ENCODE results near the gene CSF2RB.

The CSF2RB gene

DNA sequence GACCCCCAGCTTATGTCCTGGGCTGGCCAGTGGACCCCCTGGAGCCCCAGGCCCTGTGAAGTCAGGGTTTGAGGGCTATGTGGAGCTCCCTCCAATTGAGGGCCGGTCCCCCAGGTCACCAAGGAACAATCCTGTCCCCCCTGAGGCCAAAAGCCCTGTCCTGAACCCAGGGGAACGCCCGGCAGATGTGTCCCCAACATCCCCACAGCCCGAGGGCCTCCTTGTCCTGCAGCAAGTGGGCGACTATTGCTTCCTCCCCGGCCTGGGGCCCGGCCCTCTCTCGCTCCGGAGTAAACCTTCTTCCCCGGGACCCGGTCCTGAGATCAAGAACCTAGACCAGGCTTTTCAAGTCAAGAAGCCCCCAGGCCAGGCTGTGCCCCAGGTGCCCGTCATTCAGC is 24.6 kb downstream of the CSF2RB start:
- DNase-seq, result no peak

DNA sequence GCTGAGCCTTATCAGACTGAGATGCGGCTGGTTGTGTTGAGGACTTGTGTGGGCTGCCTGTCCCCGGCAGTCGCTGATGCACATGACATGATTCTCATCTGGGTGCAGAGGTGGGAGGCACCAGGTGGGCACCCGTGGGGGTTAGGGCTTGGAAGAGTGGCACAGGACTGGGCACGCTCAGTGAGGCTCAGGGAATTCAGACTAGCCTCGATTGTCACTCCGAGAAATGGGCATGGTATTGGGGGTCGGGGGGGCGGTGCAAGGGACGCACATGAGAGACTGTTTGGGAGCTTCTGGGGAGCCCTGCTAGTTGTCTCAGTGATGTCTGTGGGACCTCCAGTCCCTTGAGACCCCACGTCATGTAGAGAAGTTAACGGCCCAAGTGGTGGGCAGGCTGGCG is 25.5 kb downstream of the CSF2RB start:
- DNase-seq, result no peak

DNA sequence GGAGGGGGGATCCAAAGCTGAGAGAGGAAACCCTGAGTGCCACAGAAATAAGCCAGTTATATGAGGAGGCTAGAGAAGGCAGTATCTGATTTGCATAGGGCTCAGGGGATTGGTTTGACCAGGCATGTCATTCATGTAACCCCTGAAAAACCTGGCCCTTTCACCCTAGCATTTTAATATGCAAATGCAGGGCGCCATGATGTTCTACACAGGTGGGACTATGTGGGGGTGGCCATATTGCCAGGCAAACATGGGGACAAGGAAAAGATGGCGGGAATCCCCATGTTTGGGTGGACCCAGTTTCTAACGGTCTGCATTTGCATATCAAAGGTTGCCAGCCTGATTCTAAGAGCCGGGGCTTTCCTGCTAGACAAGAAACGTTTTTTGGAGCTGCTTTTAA is 27.2 kb downstream of the CSF2RB start:
- DNase-seq, result no peak

DNA sequence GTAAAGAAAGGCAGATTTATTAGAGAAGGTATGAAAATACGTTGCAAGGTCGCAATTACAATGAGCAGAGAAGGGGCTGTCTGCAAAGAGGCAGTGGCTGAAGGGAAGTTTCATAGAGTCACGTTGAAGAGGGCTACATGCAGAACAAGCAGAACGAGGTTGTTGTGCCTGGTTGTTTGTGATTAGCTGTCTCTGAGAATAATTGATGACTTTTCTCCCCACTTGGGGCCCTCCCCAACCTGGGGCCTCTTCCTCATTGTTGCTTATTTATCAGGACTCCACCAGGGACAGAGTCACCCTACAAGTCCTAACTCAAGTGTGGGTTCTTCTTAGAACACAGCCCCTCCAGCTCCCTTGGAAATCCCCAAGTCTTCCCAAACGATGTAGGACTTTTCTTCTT is 29.1 kb downstream of the CSF2RB start:
- no peak for DNase-seq

DNA sequence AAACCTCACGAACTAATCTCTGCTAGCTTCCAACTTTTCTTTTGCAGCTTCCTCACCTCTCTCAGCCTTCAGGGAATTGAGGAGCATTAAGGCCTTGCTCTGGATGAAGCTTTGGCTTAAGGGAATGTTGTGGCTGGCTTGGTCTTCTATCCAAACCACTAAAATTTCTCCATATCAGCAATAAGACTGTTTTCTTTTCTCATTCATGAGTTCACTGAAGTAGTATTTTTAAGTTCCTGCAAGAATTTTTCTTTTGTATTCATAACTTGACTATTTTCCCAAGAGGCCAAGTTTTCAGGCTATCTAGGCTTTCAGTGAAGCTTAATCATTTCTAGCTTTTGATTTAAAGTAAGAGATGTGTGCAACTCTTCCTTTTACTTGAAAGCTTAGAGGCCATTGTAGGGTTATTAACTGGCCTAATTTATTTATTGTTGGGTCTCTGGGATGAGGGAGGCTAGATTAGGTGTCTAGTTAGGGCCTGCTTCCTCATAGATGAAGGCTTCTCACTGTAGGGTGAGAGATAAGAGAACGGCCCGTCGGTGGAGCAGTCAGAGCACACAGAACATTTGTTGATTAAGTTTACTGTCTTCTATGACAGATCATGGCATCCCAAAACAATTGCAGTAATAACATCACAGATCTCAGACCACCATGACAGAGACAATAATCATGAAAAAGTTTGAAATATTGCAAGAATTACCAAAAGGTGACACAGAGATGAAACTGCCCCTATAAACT is 33.2 kb downstream of the CSF2RB start:
- DNase-seq, result no peak

DNA sequence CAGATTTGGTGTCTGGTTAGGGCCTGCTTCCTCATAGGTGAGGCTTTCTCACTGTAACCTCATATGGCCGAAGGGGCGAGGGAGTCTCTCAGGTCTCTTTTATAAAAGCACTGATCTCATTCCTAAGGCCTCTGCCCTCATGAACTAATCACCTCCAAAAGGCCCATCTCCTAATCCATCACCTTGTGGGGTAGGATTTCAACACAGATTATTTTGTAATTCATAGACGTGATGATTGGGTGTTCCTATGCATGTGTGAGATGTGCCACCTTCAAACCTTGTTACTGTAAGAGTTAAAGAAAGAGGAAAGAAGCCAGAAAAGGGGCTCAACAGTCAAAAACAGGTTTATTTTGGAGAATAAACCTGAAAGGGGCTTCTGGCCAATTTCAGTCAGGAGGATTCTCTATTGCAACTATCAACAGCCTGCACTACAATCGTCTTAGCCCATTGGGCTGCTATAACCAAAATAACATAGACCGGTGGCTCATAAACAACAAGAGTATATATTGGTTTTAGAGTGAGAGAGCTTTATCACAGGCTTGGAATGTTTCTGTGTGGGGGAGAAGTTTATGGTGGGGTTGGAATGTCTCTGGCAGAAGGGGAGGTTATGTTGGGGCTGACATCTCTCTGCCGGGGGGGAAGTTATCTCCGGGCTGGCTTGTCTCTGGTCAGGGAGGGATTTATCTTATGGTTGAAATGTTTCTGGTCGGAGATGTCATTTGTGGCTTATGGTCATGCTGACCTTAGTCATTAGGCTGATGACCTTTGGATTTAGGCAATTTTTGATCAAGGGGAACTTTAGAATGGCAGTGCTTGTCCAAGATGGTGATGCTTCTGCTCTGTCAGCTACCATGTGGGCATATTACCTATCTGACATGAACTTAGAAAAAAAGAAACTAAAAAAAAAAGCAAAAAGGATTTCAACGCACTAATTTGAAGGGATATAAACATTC is 35.1 kb downstream of the CSF2RB start:
- DNase-seq, result peak; percentile 75

DNA sequence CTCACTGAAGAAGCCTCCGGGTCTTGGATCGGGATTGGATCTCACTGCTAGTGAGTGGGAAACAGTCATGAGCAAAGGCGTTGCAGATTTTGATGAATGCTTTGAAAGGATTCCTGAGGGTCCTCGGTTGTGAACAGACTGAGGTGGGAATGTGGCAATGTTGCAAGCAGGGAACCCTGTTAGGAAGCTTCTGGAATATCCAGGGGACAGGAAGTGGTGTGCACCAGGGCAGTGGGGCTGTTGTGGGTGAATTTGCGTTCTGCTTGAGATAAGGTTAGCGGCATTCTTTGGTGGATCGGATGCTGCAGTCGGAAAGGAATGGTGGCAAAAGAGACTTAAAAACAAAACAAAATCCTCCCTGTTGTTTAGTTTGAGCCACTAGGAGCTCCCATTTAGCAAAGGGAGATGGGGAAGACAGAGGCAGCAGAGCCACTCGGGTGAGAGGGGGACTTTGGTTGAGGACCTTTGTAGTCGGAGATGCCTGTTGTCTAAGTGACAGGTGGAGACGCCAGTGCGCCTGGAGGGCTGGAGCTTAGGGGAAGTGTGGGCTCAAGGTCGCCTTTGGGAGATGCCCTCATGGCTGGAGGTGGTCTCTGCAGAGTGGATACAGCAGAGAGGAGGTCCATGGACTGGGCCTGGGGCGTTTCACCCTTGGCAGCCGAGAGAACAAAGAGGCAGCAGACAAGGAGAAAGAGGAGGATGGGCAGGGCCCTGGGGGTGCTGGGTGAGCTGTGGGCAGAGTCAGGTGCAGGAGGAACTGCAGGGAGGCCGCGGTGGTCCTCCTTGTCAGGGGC is 37.6 kb downstream of the CSF2RB start:
- no peak for DNase-seq

DNA sequence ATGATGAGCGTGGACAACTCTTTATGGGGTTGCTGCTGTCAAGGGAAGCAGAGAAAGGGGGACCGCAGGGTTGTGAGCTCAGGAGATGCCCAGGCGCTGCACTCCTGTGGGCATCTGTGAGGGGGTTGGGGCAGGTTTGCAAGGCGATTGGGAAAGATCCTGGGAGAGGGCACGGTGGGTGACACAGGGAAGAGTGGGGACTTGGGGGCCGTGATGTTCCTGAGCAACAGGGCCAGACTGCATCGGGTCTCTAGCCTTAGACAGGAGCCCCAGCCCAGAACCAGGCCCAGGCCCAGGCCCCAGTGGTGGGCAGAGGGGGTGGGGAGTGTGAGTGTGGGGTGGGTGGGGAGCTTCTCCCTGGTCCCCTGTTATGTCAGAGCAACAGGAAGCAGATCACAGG is 38.3 kb downstream of the CSF2RB start:
- DNase-seq, result no peak

DNA sequence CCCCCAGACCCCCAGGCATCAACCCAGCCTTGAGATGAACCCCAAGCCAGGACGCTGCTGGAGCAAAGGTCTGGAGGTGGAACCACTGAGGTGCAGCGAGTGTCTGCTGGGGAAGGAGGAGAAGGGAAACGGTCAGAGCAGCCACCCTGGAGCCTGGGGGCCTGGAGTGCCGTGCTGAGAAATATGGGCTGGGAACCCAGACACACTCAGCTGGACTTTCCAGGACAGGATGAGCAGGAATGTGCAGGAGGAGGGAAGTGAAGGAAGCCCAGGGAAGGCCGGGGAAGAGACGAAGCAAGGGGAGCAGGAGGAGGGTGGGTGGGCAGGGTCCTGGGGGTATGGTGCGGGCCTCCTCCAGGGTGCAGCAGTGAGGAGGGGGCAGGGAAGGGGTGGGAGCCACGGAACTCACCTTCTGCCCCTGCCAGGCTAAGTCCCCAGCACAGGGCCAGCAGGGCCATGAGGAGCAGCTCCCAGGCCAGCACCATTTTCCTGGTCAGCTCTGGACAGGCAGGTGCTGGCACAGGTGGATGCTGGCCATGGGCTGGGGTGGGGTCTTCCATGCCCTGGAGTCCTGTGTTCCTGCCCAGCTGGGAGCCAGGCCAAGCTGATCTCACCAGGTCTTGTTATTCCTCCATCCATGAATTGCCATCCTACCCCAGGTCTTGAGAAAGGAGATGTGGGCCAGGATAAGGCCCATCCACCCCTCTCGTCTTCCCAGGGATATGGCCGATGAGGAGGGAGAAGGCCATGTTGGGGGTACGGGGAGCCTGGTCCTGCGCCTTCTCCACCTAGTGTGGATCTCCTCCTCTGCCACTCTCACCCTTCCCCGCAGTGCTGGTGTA is 40.0 kb downstream of the CSF2RB start:
- DNase-seq, result no peak

DNA sequence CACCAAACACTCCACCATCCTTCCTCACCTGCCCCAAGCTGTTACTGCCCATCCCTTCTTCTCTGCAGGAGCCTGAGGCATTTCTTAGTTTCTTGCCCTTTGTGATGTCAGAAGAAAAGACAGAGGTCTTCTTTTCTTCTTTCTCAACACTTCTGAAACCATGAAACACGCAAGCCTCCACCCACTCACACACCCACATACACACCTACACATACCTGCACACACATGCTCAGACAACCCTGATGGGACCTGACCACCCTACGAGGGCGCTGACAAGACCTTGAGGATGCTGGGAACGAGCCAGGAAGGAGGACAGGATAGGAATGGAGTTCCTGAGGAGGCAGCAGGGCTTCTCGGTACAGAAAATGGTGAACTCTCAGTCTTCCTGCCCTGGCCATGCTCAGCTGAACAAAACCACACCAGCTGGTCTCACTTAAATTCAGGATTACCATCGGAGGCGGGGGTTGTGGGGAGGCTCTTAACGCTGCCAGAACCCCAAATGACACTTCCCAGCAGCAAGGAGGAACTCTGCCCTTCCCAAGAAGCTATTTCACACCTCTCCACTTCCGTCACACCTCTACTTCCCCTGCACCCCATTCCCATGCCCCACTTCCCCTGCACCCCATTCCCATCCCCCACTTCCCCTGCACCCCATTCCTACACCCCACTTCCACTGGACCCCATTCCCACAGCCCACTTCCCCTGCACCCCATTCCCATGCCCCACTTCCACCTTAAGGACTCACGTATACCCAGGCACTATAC is 41.0 kb downstream of the CSF2RB start:
- no peak for DNase-seq

DNA sequence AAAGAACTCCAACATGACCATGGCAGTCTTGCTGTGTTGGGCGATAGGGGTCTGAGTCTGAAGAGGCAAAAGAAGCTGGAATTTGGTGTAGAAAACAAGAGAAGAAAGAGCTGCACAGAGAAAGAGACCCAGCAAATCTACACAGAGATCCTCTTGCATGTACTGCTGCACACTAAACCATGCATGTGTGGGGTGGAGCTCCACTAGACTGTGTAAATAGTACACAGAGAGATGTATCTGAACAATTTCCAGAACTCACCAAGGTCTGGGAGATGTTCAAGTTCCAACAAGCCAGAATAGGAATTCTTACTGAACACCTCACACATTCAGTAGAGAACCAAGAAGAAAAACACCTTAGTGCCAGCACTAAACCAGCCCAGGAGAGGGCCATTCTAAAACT is 42.3 kb downstream of the CSF2RB start:
- no peak for DNase-seq

DNA sequence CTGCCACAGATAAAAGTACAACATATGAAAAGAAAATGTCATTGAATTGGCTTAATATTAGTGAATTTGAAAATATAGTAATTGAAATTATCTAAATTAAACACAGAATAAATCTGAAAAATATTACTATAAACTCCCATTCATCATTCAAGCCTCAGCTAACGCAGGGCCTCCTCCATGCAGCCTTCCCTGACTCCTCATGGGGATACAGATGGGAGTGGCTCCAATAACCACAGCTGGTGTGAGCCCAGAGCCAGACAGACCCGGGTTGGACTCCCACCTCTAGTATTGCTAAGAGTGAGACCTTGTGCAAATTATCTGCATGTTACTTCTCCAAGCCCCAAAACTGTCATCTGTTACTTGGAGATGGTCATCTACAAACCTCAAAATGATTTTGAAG is 44.9 kb downstream of the CSF2RB start:
- DNase-seq, result no peak

DNA sequence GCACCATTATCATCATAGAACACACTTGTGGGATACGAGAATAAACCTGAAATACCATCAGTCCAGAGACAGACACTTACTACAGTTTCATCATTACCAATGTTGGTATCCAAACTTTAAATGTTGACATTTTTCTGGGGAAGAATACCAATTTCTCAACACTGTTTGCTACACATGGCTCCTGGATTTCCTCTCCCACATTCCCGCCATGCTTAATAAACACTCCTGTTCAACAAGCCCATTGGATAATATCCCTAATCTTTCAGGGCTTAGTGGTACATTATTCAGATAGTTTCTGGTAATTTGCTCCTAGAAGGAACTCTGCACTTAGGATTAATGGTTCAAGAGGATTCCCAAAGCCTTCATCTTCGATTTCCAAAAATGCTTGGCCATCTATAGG is 48.2 kb downstream of the CSF2RB start:
- DNase-seq, result no peak

DNA sequence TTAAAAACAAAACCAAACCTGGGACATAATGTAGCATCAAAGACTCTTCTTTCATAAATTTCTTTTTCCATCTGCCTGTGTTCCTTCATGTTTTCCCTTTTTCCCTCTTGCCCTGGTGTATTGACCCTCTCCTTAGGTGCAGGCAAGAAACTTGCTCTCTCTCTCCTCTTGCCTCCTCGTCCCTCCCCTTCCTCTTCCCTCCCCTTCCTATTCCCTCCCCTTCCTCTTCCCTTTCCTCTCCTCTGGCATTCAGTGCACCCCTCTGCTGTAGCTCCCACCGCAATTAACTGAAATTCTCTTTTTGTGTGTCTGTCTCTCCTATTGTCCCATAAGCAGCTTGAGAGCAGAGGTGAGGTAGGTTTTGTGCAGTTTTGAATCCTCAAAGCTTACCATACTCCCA is 49.9 kb downstream of the CSF2RB start:
- DNase-seq, result no peak

DNA sequence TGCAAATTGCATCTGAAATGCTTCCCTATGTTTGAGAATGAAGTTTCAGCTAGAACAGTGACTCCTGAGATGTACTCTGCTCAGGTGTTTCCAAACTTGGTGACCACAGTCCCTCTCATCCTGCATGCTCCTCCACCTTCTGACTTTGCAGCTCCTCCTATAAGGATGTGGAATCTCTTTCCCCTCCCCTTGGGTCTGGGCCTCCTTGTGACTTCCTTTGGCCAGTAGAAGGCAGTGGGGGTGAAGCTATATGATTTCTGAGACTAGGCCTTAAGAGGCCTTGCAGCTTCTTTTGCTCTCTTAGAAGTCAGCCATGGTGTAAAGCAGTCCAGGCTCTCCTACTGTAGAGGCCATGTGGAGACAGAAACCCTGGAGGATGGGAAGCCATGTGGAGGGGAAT is 50.7 kb downstream of the CSF2RB start:
- no peak for DNase-seq

DNA sequence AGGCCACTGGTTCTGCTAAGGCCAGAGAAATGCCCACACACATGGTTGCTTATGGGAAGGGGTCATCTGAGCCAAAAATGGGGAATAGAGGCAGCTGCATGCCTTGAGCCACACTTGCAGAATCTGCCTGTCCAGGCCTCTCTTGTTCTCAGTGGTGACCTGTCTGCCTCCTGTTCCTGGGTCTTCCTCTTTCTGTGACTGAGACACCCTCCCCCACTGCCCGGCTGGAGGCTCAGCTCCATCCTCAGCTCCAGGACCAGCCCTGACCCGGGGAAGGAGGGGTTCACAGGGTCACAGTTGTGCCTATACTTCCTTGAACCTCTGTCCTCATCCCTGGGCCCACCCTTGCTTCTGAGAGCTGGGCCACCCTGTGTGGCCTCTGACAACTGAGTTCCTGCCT is 52.3 kb downstream of the CSF2RB start:
- no peak for DNase-seq

DNA sequence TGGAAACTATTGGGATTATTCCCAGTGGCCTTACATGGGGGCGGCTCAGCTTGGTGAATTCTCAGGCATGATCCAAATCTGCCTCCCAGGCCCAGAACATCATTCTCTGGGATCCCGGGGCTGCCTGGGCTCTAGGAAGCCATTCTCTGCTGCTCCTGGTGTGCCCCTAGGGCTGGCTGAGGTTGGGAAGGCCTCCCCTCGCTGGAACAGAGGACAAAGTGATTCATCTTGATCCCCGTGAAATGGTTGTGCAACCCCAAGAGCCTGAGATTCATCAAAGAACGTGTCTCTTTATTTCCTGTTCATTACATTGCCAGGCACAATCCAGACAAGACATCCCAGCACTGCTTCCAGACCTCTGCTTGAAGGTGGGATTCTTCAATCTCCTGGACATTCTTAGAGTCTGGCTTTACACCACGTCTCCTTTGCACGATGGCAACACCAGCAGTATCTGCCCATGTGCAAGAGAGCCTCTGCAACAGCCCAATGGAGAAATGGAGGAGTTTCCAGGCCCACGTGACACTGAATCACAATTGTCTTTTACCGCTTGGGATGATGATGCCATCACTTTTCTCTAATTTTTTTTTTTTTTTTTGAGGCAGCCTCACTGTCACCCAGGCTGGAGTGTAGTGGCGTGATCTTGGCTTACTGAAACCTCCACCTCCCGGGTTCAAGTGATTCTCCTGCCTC is 53.6 kb downstream of the CSF2RB start:
- DNase-seq, result no peak

DNA sequence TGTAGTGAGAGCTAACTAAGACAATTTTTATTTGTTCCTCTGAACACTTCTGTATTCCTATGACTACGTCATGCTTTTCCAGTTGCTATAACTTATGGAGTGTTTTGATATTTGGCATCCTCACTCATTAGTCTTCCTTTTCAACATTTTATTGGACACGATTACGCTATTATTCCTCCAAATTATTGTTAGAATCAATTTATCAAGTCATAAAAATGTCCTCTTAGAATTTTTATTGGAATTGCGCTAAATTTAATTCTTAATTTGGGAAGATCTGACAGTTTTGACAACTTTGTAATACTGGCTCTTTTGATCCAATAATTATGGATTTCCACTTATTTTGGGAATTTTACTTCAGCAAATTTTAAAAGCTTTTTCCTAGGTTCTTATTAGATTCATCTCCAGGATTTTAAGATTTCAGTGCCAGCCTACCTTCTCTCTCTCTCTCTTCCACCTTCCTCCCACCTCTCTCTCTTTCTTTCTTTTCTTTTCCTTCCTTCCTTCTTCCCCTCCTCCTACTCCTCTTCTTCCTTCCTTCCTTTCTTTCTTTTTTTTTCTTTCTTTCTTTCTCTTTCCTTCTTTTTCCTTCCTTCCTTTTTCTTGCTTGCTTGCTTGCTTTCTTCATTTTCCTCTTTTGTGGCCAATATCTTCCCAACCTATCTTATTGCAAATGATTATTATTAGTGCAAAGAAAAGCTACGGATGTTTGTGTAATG is 55.0 kb downstream of the CSF2RB start:
- no peak for DNase-seq

DNA sequence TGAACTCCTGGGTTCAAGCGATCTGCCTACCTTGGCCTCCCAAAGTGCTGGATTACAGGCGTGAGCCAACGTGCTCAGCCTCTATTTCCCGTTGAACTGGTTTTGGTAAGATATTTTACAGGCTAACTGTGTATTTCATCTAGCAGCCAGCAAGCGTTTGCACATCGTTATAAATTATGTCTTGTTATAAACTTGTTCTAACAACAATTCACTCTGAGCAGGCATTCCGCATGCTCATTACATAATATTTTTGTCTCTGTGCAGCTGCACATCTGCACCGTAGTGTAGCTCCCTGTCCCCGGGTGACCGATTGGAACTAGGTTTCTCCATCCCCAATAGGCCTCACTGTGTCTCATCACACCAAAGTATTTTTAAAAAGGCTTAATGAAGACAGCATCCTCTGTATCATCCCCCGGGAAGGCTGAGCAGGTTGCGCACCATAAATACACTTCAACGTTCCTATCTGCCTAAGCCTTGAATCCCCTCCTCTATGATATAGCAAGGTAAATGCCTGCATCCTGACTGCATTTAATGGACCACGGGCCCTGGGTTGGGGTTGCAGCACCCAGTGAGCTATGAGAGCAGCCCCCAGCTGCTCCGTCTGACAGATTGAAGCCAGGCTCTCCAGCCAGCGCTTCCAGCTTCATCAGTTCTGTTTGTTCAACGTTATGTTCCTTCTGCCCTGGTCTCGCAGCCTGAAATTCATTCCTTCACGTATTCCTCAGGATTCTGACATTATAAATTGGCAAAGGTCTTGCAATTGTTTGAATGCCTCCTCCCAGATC is 58.1 kb downstream of the CSF2RB start:
- DNase-seq, result no peak

DNA sequence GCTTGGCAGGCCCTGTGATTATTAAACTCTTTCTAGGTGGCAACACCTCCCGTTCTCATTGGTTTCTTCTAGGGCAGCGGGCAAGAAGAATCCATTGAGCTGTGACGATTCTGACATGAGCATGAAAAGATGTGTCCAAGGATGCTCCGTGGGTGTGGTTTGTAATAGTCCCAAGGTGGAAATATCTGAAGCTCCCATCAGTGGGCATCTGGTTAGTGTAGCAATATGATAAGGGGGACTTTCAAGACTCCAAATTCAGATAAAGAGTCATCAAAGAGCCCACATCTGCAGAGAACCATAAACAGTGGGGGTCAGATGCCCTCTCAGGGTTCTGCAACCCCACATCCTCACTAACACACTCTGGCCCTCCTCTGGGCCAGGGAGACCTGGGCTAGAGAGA is 63.2 kb downstream of the CSF2RB start:
- DNase-seq, result no peak

Measured in kidney glomerular epithelial cell (primary cell).